BE2C (cell line): Measurements from ENCODE around the gene CNP.

Experiments
- DNase-seq: peaks from one replicate; pipeline ENCODE4 v3.0.0-alpha.2; 2020
- H3K27me3 ChIP-seq: fragments of 250-450 bp; sonication (Bioruptor Pico); 2 replicates; pipeline ENCODE4 v1.5.1; 2020; ENCODE audit warnings: mild to moderate bottlenecking
- H3K36me3 ChIP-seq: fragments of 250-450 bp; sonication (Bioruptor Pico); 2 replicates; pipeline ENCODE4 v1.5.1; 2020; ENCODE audit warnings: mild to moderate bottlenecking
- H3K4me1 ChIP-seq: fragments of 250-450 bp; sonication (Bioruptor Pico); 2 replicates; pipeline ENCODE4 v1.5.1; 2020
- H3K4me3 ChIP-seq: 2 replicates; pipeline ENCODE4 v1.5.1; 2011; ENCODE audit warnings: low read depth, low read length
- H3K9me3 ChIP-seq: fragments of 250-450 bp; sonication (Bioruptor Pico); 2 replicates; pipeline ENCODE4 v1.5.1; 2020
- TF ChIP-seq, protein P1 (sequence below): IDR thresholded peaks from 2 replicates; pipeline ENCODE4 v1.5.1; 2012; ENCODE audit warnings: mild to moderate bottlenecking, low read depth, low read length

CNP gene

DNA sequence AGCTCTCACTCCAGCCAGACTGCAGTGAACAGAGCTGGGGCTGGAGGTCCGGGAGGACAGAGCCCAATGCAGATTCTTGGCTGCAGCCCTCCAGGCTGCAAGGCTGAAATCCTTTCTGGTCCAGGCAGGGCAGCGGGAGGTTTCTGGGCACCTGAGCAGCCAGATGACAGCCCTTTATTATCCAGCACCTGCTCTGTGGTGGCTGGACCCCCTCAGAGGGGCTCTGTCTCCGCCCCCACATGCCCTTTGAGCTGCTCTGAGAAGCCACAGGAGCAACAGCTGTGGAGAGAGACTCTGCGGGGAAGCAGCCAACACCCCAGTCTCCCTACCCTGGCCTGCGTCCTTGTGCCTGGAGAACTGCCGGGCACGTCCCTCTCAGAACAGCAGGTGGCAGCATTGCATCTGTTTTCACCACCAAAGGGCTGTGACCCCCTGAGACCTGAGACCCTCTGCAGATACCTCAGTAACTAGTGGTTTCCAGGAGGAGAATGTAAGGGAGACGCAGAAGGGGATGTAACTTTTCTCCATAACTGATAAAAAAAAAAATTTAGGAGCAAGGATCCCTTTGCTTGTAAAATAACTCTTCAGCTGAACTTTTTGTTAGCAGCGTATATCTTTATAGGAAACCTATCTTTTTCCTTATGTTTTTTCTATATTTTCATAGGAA lies 3.7 kb upstream of the CNP start:
- Histone ChIP-seq H3K4me3 (no peak overlapping the region), H3K27me3 (no peaks in the 10 kb centered on the region), H3K9me3 (no peaks in the 10 kb centered on the region), H3K36me3 (peaks cover under 1% of the 10 kb centered on the region), H3K4me1 (peaks cover 9% of the 10 kb centered on the region)
- TF ChIP-seq, protein P1, sequence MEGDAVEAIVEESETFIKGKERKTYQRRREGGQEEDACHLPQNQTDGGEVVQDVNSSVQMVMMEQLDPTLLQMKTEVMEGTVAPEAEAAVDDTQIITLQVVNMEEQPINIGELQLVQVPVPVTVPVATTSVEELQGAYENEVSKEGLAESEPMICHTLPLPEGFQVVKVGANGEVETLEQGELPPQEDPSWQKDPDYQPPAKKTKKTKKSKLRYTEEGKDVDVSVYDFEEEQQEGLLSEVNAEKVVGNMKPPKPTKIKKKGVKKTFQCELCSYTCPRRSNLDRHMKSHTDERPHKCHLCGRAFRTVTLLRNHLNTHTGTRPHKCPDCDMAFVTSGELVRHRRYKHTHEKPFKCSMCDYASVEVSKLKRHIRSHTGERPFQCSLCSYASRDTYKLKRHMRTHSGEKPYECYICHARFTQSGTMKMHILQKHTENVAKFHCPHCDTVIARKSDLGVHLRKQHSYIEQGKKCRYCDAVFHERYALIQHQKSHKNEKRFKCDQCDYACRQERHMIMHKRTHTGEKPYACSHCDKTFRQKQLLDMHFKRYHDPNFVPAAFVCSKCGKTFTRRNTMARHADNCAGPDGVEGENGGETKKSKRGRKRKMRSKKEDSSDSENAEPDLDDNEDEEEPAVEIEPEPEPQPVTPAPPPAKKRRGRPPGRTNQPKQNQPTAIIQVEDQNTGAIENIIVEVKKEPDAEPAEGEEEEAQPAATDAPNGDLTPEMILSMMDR: peak; percentile 91
- peak; percentile 87 for DNase-seq

DNA sequence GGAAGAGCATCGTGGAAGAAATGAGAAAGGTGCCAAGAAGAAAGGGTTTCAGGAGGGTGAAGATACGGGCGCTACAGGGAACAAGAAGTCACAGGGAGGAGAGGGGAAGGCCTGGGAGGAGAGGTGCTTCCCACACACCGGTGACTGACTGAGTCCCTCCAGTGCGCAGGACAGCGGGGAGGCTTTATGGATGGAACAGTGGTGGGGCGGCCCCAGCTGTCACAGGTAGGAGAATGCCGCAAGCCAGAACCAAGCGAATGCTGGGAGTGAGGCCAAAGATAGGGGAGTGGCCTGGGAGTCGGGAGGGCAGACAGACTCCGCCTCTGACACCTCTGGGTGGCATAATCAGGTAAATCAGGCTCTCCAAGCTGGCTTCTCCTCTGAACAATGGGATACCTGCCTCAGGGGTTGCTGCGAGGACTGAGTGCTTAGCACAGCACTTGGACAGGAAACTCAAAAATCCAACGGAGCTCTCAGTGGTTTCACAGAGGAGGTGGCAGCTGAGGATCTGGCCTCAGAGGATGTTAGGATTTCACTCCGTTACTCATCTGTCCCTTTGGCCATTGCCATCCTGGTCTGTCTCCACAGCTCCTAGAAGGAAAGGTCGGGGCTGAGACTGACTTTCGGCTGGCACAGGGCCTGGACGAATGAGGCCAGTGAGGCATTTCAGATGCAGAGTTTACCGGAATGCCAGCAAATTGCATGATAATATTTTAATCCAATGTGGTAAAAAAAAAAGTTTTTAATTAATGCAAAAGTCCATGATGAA lies 717 bp upstream of the CNP start:
- H3K36me3 ChIP-seq: peaks cover 17% of the 10 kb centered on the region
- peak overlapping the region; percentile 84 for H3K4me3 ChIP-seq
- no peaks in the 10 kb centered on the region for H3K27me3 ChIP-seq
- no peak for DNase-seq
- peaks cover 5% of the 10 kb centered on the region for H3K4me1 ChIP-seq
- TF ChIP-seq, protein P1: no peak
- H3K9me3 ChIP-seq: no peaks in the 10 kb centered on the region

DNA sequence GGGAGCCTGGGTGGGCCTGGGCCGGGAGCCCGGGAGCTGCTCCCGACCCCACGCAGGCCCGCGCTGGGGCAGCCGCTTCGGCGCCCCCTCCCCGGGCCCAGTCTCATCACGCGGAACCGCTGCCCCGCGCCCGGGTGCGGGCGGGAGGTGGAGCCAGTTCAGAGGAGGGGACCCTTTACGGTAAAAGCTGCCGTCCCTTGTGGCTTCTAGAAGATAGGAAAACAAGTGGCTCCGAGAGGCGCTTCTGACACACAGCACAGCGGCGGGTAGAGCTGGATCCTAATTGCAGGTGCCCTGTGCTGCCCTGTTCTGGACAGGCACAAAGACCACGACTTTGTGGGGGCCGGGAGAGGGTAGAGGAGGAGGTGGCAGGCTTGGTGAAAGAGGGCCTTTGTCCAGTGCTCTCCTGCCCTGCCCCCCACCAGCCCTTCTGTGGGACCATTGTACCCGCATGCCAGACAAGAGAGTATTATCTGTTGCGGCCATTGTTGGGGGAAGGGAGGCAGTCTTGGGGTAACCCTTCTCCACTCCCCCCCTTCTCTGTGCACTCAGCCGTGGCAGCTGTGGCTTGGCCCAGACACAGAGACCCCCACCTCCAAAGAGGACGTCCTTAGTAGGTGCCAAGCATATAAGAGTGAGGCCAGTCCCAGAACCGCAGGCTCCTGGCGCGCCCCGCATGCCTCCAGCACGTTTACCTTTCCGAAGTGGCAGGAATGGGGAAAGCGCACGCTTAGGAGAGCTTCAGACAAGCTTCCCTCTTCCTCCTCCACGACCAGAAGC lies 736 bp downstream of the CNP start:
- H3K9me3 ChIP-seq: no peaks in the 10 kb centered on the region
- no peak for DNase-seq
- peak overlapping the region; percentile 84 for H3K4me3 ChIP-seq
- peaks cover 5% of the 10 kb centered on the region for H3K4me1 ChIP-seq
- TF ChIP-seq, protein P1: no peak
- no peaks in the 10 kb centered on the region for H3K27me3 ChIP-seq
- H3K36me3 ChIP-seq: peaks cover 27% of the 10 kb centered on the region

DNA sequence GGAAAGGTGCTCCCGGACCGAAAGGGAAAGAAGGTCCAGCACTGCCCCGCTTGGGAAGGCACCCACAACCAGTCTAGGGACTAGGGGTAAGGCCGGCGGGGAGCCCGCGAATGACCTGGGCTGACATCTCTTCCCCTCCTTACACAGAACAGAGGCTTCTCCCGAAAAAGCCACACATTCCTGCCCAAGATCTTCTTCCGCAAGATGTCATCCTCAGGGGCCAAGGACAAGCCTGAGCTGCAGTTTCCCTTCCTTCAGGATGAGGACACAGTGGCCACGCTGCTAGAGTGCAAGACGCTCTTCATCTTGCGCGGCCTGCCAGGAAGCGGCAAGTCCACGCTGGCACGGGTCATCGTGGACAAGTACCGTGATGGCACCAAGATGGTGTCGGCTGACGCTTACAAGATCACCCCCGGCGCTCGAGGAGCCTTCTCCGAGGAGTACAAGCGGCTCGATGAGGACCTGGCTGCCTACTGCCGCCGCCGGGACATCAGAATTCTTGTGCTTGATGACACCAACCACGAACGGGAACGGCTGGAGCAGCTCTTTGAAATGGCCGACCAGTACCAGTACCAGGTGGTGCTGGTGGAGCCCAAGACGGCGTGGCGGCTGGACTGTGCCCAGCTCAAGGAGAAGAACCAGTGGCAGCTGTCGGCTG lies 1.5 kb downstream of the CNP start:
- no peaks in the 10 kb centered on the region for H3K27me3 ChIP-seq
- H3K4me1 ChIP-seq: peaks cover 11% of the 10 kb centered on the region
- peaks cover 30% of the 10 kb centered on the region for H3K36me3 ChIP-seq
- DNase-seq: no peak
- TF ChIP-seq, protein P1: no peak
- H3K4me3 ChIP-seq: no peak overlapping the region
- no peaks in the 10 kb centered on the region for H3K9me3 ChIP-seq

DNA sequence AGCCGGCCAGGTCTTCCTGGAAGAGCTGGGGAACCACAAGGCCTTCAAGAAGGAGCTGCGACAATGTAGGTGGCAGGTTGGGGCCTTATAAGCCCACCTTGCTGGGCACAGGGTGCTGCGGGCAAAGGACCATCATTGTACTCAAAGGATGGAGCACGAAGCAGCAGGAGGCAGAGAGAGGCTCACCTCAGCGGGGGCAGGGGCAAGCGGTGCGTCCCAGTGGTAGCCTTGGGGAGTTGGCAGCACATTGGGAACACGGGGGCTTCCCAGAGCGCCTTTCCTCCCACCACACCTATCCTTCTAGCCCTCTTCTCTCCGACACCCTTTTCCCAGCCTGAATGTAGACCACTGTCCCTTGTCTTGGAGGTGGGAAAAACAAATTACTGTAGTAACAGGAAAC lies 2.1 kb downstream of the CNP start:
- TF ChIP-seq, protein P1: no peak
- H3K4me3 ChIP-seq: no peak overlapping the region
- no peak for DNase-seq
- peaks cover 37% of the 10 kb centered on the region for H3K36me3 ChIP-seq
- no peaks in the 10 kb centered on the region for H3K27me3 ChIP-seq
- no peaks in the 10 kb centered on the region for H3K9me3 ChIP-seq
- peaks cover 16% of the 10 kb centered on the region for H3K4me1 ChIP-seq
